NCI-H748 (cell line): ENCODE measurements around the gene MTA1.

Source experiments
- DNase-seq: peaks from one replicate; lab custom pipeline; 2025; ENCODE audit not compliant: unreplicated experiment; lab: John Stamatoyannopoulos, UW

Gene MTA1

GRCh38 chr14:105519946-105520698, 100.5 kb downstream of the MTA1 start:
- DNase-seq, result no peak
